WTC11 (cell line): ENCODE results near the gene NUCB2.

ENCODE experiments used
- AR ChIP-seq: fragments of 250-450 bp; sonication (Bioruptor Pico); IDR thresholded peaks from 2 replicates; pipeline ENCODE4 v1.9.0; 2021; ENCODE audit warnings: mild to moderate bottlenecking
- CTCF ChIP-seq: fragments of 200-600 bp; IDR thresholded peaks from 2 replicates; pipeline ENCODE4 v1.8.0; 2022; ENCODE audit warnings: antibody characterized with exemption
- ELF4 ChIP-seq: sonication (generic); formaldehyde crosslinking; IDR thresholded peaks from 2 replicates; pipeline ENCODE4 v1.8.1; 2022; ENCODE audit warnings: low read depth, mild to moderate bottlenecking, moderate library complexity, missing genetic modification reagents
- FOXP1 ChIP-seq: sonication (generic); formaldehyde crosslinking; IDR thresholded peaks from 2 replicates; pipeline ENCODE4 v1.8.0; 2022; ENCODE audit warnings: missing genetic modification reagents, mild to moderate bottlenecking, moderate library complexity, borderline replicate concordance
- JUN ChIP-seq: sonication (generic); formaldehyde crosslinking; IDR thresholded peaks from 2 replicates; pipeline ENCODE4 v1.8.0; 2023; ENCODE audit warnings: mild to moderate bottlenecking, missing genetic modification reagents
- MAX ChIP-seq: sonication (generic); formaldehyde crosslinking; IDR thresholded peaks from 2 replicates; pipeline ENCODE4 v1.8.0; 2022; ENCODE audit warnings: mild to moderate bottlenecking, missing genetic modification reagents
- NR2C2 ChIP-seq: sonication (generic); formaldehyde crosslinking; IDR thresholded peaks from 2 replicates; pipeline ENCODE4 v1.8.0; 2022; ENCODE audit warnings: mild to moderate bottlenecking, missing genetic modification reagents
- PREB ChIP-seq: sonication (generic); formaldehyde crosslinking; IDR thresholded peaks from 2 replicates; pipeline ENCODE4 v1.8.1; 2022; ENCODE audit warnings: mild to moderate bottlenecking, missing genetic modification reagents, moderate library complexity, borderline replicate concordance
- STAT6 ChIP-seq: sonication (generic); formaldehyde crosslinking; conservative IDR thresholded peaks from 2 replicates; pipeline ENCODE4 v1.8.1; 2023; ENCODE audit warnings: mild to moderate bottlenecking, low read depth, missing genetic modification reagents, moderate library complexity
- ZNF423 ChIP-seq: fragments of 250-450 bp; sonication (Bioruptor Pico); IDR thresholded peaks from 2 replicates; pipeline ENCODE4 v2.1.2; 2022; ENCODE audit warnings: mild to moderate bottlenecking, moderate library complexity
- ZSCAN18 ChIP-seq: fragments of 250-450 bp; sonication (Bioruptor Pico); IDR thresholded peaks from 2 replicates; pipeline ENCODE4 v2.1.2; 2022; ENCODE audit warnings: mild to moderate bottlenecking, moderate library complexity

DNA sequence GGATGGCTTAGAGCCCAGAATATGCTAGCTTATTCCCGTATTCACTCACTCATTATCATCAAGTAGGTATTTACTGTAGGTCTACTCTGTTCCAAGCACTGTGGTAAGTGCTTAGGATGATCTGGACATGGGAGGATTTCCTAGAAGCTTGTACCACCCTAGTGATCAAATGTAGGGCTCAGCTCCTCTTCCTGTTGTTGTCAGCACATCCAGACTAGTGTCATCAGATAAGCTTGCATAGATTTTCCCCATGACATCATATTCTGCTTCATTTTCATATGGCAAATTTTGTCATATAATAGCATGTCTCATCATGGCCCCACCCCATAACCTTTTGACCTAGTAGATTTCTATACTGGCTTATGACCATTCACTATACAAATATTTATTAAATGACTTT is 19.3 kb upstream of the NUCB2 start:
- no peak for TF ChIP-seq AR (CRISPR knock-in tag)
- TF ChIP-seq CTCF: no peak
- no peak for TF ChIP-seq NR2C2 (CRISPR knock-in tag)
- TF ChIP-seq JUN (CRISPR knock-in tag): no peak
- no peak for TF ChIP-seq ZSCAN18 (CRISPR knock-in tag)
- TF ChIP-seq MAX (CRISPR knock-in tag): no peak
- no peak for TF ChIP-seq ELF4 (CRISPR knock-in tag)
- no peak for TF ChIP-seq ZNF423 (CRISPR knock-in tag)
- TF ChIP-seq STAT6: no peak
- TF ChIP-seq FOXP1 (CRISPR knock-in tag): no peak
- TF ChIP-seq PREB (CRISPR knock-in tag): no peak
